HG03575 (cell line): Measurements from ENCODE around the gene TGFB2.

Experiments
- ATAC-seq: cut with Tn5 transposase; IDR thresholded peaks from one replicate; pipeline ENCODE4 v1.9.1; 2021; ENCODE audit not compliant: unreplicated experiment, insufficient number of reproducible peaks, low FRiP score; ENCODE audit errors: extremely low read depth

The TGFB2 gene

DNA sequence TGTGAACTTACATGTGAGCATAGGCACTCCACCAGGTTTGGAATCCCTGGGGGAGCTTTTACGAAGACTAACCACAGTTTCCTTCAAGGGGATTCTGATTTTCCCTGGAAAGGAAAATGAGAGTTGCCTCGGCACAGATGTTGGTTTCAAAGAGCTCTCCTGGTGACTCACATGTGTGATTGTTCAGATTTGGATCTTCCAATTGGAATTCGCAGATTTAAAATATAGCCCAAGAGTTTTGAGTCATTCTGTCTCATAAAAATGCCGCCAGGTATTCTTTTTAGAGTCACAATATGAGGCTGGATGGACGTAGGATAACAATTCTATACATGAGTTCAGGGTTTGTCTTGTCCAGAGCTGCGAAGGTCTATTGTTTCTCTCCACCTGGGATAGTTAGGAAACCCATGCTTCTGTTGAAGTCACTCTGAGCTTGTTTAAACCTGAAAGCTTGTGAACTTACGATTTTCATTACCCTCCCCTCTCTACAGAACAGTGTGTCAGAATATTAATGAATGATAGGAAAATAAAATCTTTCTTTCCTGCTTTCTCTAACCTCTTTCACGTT lies 64.9 kb downstream of the TGFB2 start:
- ATAC-seq = no peak

DNA sequence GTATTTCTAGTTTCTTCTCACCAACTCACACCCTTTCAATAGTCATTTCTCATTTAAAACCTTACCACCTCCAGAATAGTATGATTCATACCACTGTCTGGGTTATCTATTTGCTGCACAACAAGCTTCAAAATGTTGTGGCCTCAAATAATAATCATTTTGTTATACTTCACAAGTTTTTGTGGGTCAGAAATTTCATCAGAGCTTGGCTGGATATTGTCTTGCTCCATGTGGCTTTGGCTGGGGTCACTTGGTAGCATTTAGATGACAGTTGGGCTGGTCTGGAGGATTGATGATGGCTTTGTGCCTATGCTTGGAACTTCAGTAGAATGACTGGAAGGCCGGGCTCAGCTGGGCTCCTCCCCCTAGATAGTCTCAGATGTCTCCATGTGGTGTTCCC lies 66.0 kb downstream of the TGFB2 start:
- no peak for ATAC-seq

DNA sequence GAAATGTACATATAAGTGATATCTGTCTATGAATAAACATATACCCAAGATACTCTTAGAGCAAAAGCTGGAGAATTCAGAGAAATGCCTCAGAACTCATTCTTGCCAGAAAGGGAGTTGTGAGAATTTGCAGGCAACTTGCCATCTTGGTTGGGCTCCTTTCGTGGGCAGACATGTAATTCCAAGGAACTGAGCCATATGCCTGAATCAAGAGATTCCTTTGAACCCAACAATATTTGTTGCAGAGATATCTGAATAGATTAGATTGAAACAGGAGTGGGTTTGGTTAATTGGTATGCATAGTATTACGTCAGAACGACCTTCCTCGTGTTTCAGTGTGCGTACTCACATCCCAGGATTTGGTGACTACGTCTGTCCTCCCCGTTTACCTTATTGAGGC lies 67.0 kb downstream of the TGFB2 start:
- no peak for ATAC-seq

DNA sequence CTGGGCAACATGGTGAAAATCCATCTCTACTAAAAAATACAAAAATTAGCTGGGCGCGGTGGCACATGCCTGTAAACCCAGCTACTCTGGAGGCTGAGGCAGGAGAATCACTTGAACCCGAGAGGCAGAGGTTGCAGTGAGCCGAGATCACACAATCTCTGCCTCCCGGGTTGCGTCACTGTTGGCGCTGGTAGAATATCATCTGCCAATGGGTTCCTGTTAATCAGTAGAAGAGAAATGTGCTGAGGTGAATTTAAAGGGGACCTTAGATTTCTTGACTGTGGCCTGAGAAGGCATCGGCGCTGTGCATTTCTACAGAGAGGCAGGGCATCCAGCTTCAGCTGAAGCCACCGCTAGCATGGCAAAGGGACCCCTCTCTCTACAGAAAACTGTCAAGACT lies 68.0 kb downstream of the TGFB2 start:
- ATAC-seq = no peak

DNA sequence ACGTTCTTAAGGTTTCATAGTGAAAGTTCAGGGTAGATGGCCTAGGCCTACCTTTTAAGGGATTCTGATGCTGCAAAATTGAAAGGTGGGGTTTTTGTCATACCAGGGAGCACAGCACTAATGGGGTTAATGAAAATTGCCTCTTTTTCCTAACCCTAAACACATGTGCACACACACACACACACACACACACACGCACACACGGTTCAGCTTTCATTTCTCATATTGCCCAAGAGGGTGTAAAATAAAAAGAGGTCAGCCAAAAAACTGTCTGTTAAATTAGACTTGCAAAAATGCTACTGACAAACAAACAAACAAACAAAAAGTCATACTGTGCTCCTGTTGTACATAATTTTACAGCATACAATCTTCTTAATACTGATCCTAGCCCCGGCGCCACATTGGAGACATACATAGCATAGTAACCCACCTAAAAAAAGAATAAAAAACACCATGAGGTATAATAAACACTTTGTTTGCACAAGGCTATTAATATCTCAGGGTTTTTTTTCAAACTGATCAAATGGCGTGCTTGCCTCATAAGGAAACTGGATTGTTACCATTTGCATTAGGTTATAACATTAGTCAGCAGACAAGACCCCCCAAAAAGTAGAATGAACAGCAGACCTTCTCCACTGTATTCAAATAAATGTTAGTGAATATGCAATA lies 69.1 kb downstream of the TGFB2 start:
- no peak for ATAC-seq

DNA sequence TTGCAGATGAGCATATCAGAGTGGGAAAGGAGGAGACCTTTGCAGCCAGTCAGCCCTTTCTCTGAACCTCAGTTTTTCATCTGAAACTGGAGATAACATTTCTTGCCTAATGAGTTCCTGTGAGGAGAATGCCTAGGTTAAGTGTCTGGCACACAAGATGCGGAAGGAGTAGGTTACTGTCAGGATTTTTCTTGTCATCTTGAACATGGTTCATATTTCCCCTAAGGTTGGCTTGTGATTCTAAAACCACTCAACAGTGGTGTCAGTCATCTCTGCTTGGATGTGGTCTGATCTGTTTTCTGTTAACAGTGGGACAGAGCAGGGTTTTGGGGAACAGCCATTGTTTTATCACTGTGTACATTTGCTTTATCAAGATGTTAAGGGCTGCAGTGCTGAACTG lies 70.6 kb downstream of the TGFB2 start:
- ATAC-seq = no peak

DNA sequence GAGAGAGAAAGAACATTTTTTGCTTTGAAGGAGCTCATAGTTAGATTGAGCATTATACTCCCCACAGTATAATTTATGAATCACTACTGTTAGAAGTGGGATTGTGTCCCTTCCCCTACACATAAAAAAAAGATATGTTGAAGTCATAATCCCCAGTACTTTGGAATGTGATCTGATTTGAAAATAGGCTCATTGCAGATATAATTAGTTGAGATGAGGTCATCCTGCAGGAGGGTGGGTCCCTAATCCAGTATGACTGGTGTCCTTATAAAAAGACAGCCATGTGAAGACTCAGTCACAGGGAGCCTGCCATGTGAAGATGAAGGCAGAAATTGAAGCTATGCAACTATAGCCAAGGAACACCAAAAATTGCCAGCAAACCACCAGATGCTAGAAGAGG lies 76.4 kb downstream of the TGFB2 start:
- ATAC-seq = no peak

DNA sequence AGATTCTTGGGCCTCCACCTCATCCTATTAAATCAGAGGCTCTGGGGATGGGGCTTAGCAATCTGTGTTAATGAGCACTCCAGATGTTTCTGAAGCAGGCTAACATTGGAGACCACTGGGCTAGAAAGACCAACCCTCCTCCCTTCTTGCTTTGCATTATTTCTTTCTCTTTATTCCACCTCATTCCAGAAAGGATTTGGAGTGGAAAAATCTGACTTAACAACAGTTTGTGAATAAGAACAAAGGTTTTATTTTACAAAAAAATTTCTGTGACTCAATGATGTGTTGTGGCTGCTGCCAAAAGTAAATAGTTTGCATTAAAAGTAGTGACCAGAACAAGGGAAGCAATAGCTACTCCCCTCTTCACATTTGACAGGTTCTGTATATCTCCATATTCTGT lies 79.4 kb downstream of the TGFB2 start:
- no peak for ATAC-seq

DNA sequence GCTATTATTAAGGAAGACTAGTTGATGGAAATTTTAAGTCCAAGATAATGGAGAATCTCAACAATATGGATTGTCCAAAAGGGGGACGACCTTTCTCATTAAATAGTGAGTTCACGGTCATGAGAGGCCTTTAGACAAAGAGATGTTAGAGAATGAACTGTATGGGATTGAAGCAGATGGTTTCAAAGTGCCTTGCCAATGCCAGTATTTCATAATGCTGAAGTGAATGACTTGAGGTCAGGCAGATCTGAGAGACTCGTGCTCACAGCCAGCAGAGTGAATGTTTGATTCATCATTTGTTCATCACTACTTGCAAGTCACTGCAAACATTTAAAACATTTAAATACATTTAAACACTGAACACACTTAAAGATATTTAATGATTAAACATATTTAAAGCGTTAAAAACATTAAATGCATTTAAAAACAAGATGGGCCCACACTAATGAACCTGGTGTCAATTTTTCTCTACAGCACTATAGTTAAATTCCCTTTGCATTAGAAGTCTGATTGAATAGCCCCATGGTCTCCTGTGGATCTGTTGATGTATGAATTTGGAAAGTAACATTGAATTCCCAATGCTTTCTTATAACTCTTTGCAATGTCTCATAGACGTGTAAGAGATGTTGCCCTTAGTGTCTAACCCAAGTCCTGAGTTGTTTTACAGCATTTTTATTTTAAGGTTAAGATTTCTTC lies 80.7 kb downstream of the TGFB2 start:
- ATAC-seq = no peak

DNA sequence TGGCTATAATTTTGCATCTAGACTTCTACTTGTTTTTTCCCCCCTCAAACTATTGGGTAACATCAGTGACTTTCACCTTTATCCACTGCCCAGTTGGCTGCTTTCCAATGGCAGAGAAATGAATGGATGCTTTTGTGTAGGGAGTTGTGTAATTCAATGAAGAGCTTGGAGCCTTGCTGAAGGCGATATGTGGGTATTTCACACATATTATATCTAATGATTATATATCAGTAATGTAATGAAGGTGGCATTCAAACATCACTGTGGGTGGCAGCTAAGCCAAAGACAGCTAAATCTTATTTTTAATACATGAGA lies 81.2 kb downstream of the TGFB2 start:
- ATAC-seq = no peak

DNA sequence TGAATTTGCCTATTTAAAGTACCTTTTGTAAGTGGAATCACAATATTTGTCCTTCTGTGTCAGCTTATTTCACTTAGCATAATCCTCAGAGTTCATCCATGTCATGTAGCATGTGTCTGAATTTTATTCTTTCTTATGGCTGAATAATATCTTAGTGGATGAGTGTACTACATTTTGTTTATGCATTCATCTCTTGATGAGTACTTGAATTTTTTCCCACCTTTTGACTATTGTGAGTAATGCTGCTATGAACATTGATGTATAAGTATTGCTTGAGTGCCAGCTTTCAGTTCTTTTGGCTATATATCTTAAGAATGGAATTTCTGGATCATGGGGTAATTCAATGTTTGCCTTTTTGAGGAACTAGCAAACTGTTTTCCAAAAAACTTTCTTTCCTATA lies 84.2 kb downstream of the TGFB2 start:
- no peak for ATAC-seq

DNA sequence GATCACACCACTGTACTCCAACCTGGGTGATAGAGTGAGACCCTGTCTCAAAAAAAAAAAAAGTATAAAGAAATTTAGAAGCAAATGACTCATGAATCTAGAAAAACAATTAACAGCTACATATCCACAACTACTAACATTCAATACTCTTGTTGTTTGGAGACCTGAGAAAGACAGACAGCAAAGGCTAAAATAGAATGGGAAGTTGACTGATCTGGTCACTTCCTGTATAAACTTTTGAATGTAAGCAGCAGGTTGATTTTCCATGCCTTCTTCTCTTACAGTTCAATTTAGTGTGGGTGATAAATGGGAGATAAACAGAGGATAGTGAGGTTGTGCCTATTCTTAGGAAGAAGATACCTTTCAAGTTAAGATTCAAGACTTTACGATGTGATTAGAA lies 85.2 kb downstream of the TGFB2 start:
- ATAC-seq = no peak

DNA sequence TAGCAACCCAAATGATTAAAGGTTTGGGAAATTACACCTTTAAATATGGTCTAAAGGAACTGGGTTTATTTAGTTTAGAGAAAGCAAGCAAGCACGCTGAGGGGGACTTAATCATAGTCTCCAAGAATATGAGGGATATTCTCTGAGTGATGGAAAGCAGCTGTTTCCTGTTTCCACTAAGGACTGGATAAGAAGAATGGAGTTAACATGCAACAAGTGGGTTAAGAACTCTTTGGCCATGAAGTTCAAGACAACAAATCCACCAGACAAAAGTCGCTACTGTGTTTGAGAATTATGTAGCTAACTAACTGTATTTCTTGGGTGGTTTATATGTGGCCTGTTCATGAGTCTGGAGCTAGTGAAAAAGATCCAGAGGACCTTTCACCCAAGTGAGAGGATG lies 85.7 kb downstream of the TGFB2 start:
- ATAC-seq = no peak

DNA sequence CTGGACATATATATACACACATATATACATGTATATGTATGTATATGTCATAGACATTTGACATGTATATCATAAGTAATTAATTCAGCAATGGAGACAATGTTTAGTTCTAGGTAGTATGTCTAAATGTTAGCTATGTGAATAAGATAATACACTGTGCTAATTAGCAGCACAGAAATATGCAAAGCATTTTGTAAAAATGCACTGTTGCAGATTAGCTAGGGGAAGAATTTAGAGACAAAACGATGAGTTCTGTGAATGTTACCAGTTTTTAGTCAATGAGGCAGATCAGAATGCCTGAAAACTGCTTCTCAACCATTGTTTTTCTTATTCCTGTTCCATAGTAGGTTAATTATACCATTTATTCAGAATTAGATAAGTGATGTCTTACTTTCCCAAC lies 86.3 kb downstream of the TGFB2 start:
- ATAC-seq = no peak

DNA sequence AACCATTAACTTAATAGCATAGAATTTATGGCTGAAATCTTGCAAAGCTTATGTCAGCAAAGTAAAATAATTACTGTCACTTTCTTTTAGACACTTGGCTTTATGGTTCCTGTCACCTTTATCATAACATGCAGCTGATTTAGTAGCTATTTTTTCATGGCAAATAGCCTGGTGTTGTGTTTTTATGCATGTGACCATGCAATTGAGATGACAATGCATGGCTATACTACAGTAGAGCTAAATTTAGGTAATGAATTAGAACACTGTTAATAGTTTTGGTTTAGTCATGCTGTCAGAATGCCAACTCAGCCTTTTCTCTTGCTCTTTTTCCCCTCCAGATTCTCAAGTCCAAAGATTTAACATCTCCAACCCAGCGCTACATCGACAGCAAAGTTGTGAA lies 88.6 kb downstream of the TGFB2 start:
- no peak for ATAC-seq

DNA sequence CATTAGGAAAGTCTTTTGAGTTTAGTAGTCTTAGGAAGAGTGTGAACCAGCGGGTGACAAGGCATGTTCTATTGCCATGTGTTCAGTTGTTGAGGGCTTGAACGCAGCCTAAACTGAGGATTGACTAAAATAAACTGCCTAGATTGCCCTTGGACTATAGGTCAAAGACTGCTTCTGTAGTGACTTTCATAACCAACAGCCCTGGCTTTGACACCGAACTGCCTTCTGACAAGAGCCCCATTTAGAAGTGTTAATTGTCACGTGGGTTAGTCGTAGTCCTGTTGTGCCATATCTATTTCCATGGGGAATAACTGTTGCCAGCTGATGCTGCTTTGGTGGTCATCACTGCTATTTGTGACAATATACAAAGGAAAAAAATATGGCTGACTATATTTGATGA lies 90.4 kb downstream of the TGFB2 start:
- no peak for ATAC-seq

DNA sequence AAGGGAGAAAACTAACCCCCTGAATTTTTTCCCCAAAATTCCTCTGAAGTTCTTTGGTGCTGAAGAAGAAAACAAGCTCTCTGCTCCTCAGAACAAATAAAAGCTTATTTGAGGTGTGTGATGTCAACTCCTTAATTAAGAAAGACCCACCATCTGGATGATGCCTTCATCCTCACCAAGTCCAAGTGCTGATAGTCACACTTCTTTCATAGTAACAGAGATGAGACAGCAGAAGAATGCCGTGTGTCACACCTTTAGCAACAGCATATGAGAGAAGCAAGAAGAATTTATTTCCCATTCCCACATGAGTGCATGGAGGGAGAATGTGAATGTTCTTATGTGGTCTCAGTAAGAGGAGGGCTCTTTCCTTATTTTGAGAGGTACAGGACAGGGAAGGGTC lies 91.2 kb downstream of the TGFB2 start:
- ATAC-seq = no peak

DNA sequence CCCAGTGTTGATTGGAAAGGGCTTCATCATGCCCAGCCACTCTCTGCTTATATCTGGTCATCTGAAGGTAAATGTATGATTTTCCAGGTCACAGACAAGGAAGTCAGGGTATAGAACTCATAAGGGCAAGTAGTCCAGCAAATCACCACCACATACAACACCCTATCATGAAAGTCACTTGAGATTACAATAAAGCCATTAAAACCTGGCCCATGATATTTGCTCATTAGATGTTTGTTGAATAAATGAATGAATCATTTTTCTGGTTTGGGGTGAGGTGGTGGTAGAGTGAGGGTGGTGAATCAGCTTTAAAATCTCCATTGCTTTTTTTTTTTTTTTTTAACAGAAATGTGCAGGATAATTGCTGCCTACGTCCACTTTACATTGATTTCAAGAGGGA lies 91.9 kb downstream of the TGFB2 start:
- ATAC-seq = no peak

DNA sequence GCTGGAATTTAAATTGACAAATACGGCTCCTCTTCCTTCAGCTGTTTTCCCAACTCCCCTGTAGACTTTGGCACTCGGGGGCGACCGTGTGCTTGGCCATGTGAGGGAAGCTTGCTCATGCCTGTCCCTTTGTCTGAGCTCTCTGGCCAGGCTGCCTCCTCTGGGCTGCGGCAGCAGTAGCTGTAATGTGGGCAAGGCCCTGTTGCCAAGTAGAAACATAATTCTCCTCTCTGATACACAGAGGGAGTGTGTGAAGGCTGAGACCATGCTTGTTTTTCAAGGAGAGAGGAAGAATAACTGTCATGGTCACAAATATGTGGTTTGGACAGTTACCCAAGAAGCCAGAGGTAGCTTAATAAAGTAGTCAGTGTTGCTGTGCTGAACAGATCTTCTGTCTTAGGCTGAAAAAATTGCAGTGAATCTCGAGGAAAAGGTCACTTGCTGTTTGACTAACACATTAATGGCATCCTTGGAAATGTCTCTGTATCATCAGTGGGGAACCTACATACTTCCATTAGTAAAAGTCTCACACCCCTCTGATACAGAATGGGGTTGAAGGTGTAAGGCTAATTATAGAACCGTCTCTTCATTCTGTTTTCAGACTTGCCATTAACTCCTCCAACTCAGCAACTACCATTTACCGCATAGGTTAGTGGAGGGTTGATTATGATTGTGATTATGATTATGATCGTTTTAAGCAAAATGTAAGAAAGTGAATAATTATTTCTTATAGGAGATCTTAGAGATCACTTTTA lies 94.6 kb downstream of the TGFB2 start:
- ATAC-seq = no peak

DNA sequence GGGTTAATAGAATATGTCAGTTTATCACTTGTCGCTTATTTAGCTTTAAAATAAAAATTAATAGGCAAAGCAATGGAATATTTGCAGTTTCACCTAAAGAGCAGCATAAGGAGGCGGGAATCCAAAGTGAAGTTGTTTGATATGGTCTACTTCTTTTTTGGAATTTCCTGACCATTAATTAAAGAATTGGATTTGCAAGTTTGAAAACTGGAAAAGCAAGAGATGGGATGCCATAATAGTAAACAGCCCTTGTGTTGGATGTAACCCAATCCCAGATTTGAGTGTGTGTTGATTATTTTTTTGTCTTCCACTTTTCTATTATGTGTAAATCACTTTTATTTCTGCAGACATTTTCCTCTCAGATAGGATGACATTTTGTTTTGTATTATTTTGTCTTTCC lies 98.1 kb downstream of the TGFB2 start:
- ATAC-seq = no peak
